Activated CD4-positive, alpha-beta T cell treated with anti-CD3 and anti-CD28 coated beads, Interleukin-2, Interleukin-6, amounts not matched to agents 100 ng/mL and 50 ng/mL, durations not matched to agents 16 hours and 8 hours (primary cell): ENCODE results near the gene TMEM184B.

Experiments used
- DNase-seq: peaks from one replicate; pipeline ENCODE4 v3.0.0-alpha.2; 2020

The TMEM184B gene

DNA sequence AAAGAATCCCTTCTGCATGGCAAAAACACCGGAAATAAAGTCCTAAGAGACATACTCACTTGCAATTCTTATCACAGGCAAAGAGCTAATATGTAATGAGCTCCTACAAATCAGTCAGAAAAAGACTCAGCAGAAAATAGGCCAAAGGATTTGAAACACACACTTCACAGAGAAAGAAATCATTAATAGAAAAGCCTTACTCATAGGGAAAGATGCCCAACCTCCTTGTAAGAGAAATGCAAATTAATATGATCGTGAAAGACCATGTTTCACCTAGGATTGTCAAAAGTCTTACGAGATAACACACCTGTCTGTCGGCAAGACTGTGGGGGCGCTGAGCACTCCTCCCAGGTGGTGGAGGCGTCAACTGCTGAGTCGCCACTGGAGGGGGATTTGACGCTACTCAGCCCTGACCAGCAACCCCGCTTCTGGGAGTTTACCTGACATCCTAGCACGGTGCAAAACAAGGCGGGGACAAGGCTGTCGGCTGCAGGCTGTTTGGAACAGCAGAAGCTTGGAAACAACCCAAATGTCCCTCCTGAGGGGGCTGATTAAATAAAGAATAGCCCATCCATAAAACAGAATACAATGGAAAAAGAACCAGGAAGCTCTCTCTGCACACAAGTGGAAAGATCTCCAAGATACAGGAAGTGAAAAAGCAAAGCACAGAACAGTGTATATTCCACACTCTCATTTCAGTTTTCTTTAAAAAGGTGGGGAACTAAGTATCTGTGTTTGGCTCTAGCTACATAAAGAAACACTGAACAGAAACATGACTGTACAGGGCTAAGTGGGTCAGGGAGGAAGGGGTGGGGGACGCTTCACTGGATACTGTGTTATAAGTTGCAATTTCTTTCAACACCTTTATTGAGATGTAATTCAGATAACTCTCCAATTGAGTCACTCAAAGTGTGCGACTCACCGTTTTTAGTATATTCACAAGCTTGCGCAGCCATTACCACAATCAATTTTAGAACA is 33.0 kb upstream of the TMEM184B start:
- DNase-seq: peak; percentile 68

- DNase-seq: no peak
Measured at GRCh38 chr22:38304526-38304925, 31.7 kb upstream of the TMEM184B start.

- no peak for DNase-seq
Measured at GRCh38 chr22:38303974-38304373, 31.2 kb upstream of the TMEM184B start.

GRCh38 chr22:38302906-38303305 is 30.1 kb upstream of the TMEM184B start:
- DNase-seq: no peak

- no peak for DNase-seq
Measured at GRCh38 chr22:38300946-38301345, 28.1 kb upstream of the TMEM184B start.

DNA sequence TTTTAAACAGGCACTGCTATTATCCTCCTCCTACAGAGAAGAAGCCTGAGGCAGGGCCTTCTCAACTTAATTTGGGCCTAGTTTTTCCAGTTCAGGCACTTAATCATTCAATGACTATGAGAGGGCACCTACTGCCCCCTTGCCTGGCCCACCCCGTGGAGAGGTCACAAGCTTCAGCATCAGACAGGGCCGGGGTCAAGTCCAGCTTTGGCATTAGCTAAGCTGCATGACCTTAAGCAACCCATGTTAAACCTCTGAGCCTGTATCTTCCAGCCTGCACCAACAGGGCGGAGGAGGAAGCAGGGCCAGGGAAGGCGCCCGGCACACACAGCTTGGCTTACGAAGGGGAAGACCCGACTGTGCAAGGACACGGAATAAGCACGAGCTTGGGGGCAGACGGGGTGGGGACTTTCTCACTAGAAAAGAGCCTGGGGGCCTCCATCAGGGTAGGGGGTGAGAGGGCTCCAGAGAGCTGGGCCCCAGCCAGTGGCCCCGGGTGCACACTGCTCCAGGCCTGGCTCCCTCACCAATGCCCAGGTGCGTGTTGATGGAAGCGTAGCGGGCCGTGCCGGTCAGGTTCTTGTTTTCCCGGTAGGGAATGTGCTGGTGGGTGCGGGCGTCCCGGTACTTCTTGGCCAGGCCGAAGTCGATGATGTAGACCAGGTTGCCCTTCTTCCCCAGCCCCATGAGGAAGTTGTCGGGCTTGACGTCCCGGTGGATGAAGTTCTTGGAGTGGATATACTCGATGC is 27.6 kb upstream of the TMEM184B start:
- DNase-seq: no peak

- DNase-seq: no peak
Measured at GRCh38 chr22:38299770-38300102, 26.9 kb upstream of the TMEM184B start.

DNA sequence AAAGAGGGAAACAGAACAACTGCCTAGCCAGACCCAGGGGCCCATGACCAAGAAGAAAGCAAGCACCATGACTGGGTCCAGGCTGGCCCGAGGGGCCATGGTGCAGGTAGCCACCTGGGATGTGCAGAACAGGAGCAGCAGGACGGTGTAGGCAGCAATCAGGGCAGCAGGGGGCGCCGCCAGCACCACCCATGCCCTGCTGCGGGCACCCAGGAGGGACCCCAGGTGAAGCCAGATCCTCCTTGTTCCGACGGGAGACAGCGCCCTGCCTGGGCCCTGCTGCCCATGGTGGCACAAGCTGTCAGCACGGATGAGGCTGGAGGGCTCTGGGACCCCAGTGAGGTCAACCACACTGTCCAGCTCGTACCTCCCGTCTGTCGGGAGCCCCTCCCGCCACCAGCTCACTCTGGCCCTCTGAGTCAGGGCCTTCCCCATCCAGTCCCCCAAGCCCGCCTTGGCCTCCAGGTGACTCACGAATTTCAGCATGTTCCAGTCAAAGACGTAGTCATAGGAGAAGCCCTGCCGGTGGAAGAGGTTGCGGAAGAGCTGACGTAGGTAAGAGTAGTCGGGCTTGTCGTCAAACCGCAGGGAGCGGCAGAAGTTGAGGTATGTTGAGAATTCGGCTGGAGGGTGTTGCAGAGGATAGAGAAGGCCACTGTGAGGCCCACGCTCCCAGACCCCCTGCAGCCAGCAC is 25.6 kb upstream of the TMEM184B start:
- DNase-seq: peak; percentile 42

GRCh38 chr22:38296372-38296771 is 23.6 kb upstream of the TMEM184B start:
- DNase-seq: no peak

DNA sequence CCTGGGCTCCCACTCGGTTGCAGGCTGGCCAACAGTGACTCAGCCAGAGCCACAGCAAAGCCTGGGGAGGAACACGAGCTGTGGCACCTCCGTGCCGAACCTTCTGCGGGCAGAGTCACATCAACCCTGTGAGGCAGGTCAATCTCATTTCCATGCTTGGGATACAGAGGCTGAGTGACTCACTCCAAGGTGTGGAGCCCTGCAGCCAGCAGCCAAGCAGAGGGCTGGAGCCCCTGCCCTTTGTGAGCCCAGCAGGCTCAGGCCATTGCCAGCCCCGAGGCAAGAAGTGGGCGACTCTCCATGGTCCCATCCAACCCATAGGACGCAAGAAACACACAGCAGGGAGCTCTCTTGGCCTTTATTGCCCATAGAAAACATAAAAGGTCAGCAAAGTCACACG is 23.1 kb upstream of the TMEM184B start:
- DNase-seq: no peak

DNA sequence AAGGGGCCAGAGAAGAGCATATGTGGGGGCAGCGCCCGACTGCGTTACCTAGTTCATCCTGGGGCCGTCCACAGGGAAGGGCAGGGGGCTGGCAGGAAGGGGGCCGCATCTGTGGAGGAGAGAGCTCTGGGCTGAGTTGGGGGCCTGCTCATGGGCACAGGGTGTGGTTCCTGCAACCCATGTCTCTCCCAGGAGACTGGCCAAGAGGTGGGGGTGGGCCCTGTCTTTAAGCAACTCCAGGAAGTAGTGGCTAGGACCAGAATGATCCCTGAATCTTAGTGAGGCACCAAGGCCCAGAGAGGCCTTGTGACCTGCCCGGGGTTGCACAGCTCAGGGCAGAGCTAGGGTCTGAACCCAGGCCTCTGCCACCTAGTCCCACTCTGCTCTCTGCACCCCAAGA is 22.5 kb upstream of the TMEM184B start:
- no peak for DNase-seq

GRCh38 chr22:38294193-38294592 is 21.4 kb upstream of the TMEM184B start:
- no peak for DNase-seq

GRCh38 chr22:38292694-38293093 is 19.9 kb upstream of the TMEM184B start:
- no peak for DNase-seq

DNA sequence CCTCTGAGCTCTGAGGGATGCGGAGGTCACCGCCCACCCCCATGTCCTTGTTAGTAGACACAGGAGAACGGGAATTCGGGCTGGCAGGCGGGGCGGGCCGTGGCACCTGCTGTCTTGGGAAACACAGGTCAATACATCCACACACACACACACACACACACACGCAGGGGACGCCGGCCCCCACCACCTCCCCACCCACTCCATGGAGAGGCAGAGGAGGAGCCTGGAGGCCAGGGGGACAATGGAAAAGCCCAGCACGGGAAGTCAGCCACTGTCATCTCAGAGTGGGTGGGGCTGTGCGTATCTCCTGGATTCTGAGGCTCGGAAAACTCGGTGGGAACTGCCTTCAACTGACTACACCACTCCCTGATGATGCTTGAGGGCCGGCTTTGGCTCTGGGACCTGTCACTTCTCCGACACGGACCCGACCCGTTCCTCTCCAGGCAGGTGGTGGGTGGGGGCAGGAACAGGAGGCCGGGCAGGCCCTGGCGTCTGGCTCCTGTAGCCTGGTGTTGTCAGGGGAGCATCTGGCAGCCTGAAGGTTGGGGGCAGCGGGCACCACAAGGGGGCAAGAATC is 18.5 kb upstream of the TMEM184B start:
- DNase-seq: no peak

GRCh38 chr22:38290347-38290746 is 17.5 kb upstream of the TMEM184B start:
- DNase-seq: no peak

GRCh38 chr22:38289583-38290082 is 16.8 kb upstream of the TMEM184B start:
- DNase-seq: no peak

GRCh38 chr22:38286915-38287669 is 14.3 kb upstream of the TMEM184B start:
- no peak for DNase-seq

- DNase-seq: no peak
Measured at GRCh38 chr22:38285018-38285417, 12.2 kb upstream of the TMEM184B start.

- no peak for DNase-seq
Measured at GRCh38 chr22:38284042-38284402, 11.2 kb upstream of the TMEM184B start.

- no peak for DNase-seq
Measured at GRCh38 chr22:38282397-38282796, 9.6 kb upstream of the TMEM184B start.

GRCh38 chr22:38276166-38276565 is 3.4 kb upstream of the TMEM184B start:
- DNase-seq: no peak

GRCh38 chr22:38273135-38273826 is 471 bp upstream of the TMEM184B start:
- DNase-seq: no peak
